Stimulated activated naive CD8-positive, alpha-beta T cell treated with anti-CD3 and anti-CD28 coated beads, Interleukin-15, Interleukin-2, amounts not matched to agents 100 ng/mL and 50 ng/mL, for 24 hours (primary cell): ENCODE measurements around the gene RAB5B.

Experiments
- H3K27ac Mint-ChIP-seq: one replicate; pipeline ENCODE4 v1.8.0; 2021; ENCODE audit warnings: mild to moderate bottlenecking, mixed read lengths
- H3K27me3 Mint-ChIP-seq: one replicate; pipeline ENCODE4 v1.8.0; 2021; ENCODE audit warnings: mixed read lengths
- H3K36me3 Mint-ChIP-seq: one replicate; pipeline ENCODE4 v1.8.0; 2021; ENCODE audit warnings: low read depth, mixed read lengths
- H3K4me1 Mint-ChIP-seq: one replicate; pipeline ENCODE4 v1.8.0; 2021; ENCODE audit warnings: low read depth, mixed read lengths
- H3K4me3 Mint-ChIP-seq: one replicate; pipeline ENCODE4 v1.8.0; 2021; ENCODE audit warnings: mild to moderate bottlenecking, mixed read lengths
- H3K9me3 Mint-ChIP-seq: one replicate; pipeline ENCODE4 v1.8.0; 2021; ENCODE audit warnings: mixed read lengths

Gene RAB5B

GRCh38 chr12:55973599-55974307 lies at the start of gene RAB5B:
RAB5B (plus strand) TSS chr12:55974078; CDS start chr12:55986961, 12,883 bp downstream.
- Mint-ChIP-seq H3K4me1 (peaks cover 17% of the 10 kb centered on the region), H3K9me3 (no peaks in the 10 kb centered on the region), H3K36me3 (peaks cover 21% of the 10 kb centered on the region), H3K27ac (no peak within 1 kb of the TSS), H3K27me3 (no peaks in the 10 kb centered on the region), H3K4me3 (no peak within 1 kb of the TSS)

- Mint-ChIP-seq H3K36me3 (peaks cover 27% of the 10 kb centered on the region), H3K27ac (peak overlapping the region; percentile 85), H3K27me3 (no peaks in the 10 kb centered on the region), H3K4me1 (peaks cover 76% of the 10 kb centered on the region), H3K9me3 (no peaks in the 10 kb centered on the region), H3K4me3 (peak overlapping the region; percentile 95)
Measured at GRCh38 chr12:55925371-55925770, 48.5 kb upstream of the RAB5B start.

GRCh38 chr12:55925870-55926737 lies 47.8 kb upstream of the RAB5B start:
- peak overlapping the region; percentile 95 for H3K4me3 Mint-ChIP-seq
- no peaks in the 10 kb centered on the region for H3K27me3 Mint-ChIP-seq
- peaks cover 28% of the 10 kb centered on the region for H3K36me3 Mint-ChIP-seq
- peaks cover 77% of the 10 kb centered on the region for H3K4me1 Mint-ChIP-seq
- no peaks in the 10 kb centered on the region for H3K9me3 Mint-ChIP-seq
- H3K27ac Mint-ChIP-seq, result peak overlapping the region; percentile 85

GRCh38 chr12:55926738-55927587 lies 46.9 kb upstream of the RAB5B start:
- H3K27ac Mint-ChIP-seq, result peak overlapping the region; percentile 97
- peaks cover 32% of the 10 kb centered on the region for H3K36me3 Mint-ChIP-seq
- peaks cover 69% of the 10 kb centered on the region for H3K4me1 Mint-ChIP-seq
- H3K4me3 Mint-ChIP-seq, result peak overlapping the region; percentile 95
- H3K9me3 Mint-ChIP-seq, result no peaks in the 10 kb centered on the region
- H3K27me3 Mint-ChIP-seq, result no peaks in the 10 kb centered on the region

- Mint-ChIP-seq H3K9me3 (no peaks in the 10 kb centered on the region), H3K4me3 (peak within 1 kb of the TSS; percentile 95), H3K4me1 (peaks cover 65% of the 10 kb centered on the region), H3K27ac (peak within 1 kb of the TSS; percentile 97), H3K27me3 (no peaks in the 10 kb centered on the region), H3K36me3 (peaks cover 30% of the 10 kb centered on the region)
Measured at GRCh38 chr12:55927588-55928502, 46.0 kb upstream of the RAB5B start, which contains the start of gene PYM1. PYM1 (minus strand) TSS chr12:55927894; CDS start chr12:55927761, 133 bp downstream.

- peaks cover 35% of the 10 kb centered on the region for H3K36me3 Mint-ChIP-seq
- peak overlapping the region; percentile 95 for H3K4me3 Mint-ChIP-seq
- peak overlapping the region; percentile 97 for H3K27ac Mint-ChIP-seq
- H3K27me3 Mint-ChIP-seq, result no peaks in the 10 kb centered on the region
- H3K9me3 Mint-ChIP-seq, result no peaks in the 10 kb centered on the region
- H3K4me1 Mint-ChIP-seq, result peaks cover 70% of the 10 kb centered on the region
Measured at GRCh38 chr12:55929306-55929791, 44.5 kb upstream of the RAB5B start.

GRCh38 chr12:55930771-55931316 lies 43.0 kb upstream of the RAB5B start, which contains the start of gene DGKA:
DGKA (plus strand) TSS chr12:55931162; CDS start chr12:55936504, 5,342 bp downstream.
- H3K4me1 Mint-ChIP-seq, result peaks cover 72% of the 10 kb centered on the region
- H3K36me3 Mint-ChIP-seq, result peaks cover 35% of the 10 kb centered on the region
- peak within 1 kb of the TSS; percentile 95 for H3K4me3 Mint-ChIP-seq
- H3K27ac Mint-ChIP-seq, result peak within 1 kb of the TSS; percentile 97
- no peaks in the 10 kb centered on the region for H3K27me3 Mint-ChIP-seq
- H3K9me3 Mint-ChIP-seq, result no peaks in the 10 kb centered on the region

- H3K27ac Mint-ChIP-seq, result peak overlapping the region; percentile 97
- H3K36me3 Mint-ChIP-seq, result peaks cover 40% of the 10 kb centered on the region
- H3K9me3 Mint-ChIP-seq, result no peaks in the 10 kb centered on the region
- H3K4me3 Mint-ChIP-seq, result peak overlapping the region; percentile 95
- no peaks in the 10 kb centered on the region for H3K27me3 Mint-ChIP-seq
- H3K4me1 Mint-ChIP-seq, result peaks cover 72% of the 10 kb centered on the region
Measured at GRCh38 chr12:55931317-55931779, 42.5 kb upstream of the RAB5B start.

GRCh38 chr12:55931780-55932550 lies 41.9 kb upstream of the RAB5B start:
- Mint-ChIP-seq H3K9me3 (no peaks in the 10 kb centered on the region), H3K27me3 (no peaks in the 10 kb centered on the region), H3K4me1 (peaks cover 73% of the 10 kb centered on the region), H3K27ac (peak overlapping the region; percentile 97), H3K36me3 (peaks cover 43% of the 10 kb centered on the region), H3K4me3 (peak overlapping the region; percentile 95)

- Mint-ChIP-seq H3K4me3 (peak overlapping the region; percentile 95), H3K9me3 (no peaks in the 10 kb centered on the region), H3K27ac (peak overlapping the region; percentile 97), H3K27me3 (no peaks in the 10 kb centered on the region), H3K36me3 (peaks cover 46% of the 10 kb centered on the region), H3K4me1 (peaks cover 77% of the 10 kb centered on the region)
Measured at GRCh38 chr12:55932551-55932910, 41.3 kb upstream of the RAB5B start.

- no peaks in the 10 kb centered on the region for H3K27me3 Mint-ChIP-seq
- peaks cover 80% of the 10 kb centered on the region for H3K4me1 Mint-ChIP-seq
- H3K9me3 Mint-ChIP-seq, result no peaks in the 10 kb centered on the region
- H3K27ac Mint-ChIP-seq, result peak overlapping the region; percentile 97
- H3K36me3 Mint-ChIP-seq, result peaks cover 48% of the 10 kb centered on the region
- H3K4me3 Mint-ChIP-seq, result peak overlapping the region; percentile 95
Measured at GRCh38 chr12:55933169-55933798, 40.6 kb upstream of the RAB5B start.
